Osteocyte (in vitro differentiated cells): ENCODE results near the gene SETDB2. TPM values are rescaled to one million over a fixed set of nuclear protein-coding genes. Genes with fewer than 3 reads are reported as not detected.

Experiments
- DNase-seq: peaks from one replicate; pipeline ENCODE4 v3.0.0; 2021; ENCODE audit warnings: mixed read lengths; ENCODE audit not compliant: unreplicated experiment; ENCODE audit errors: extremely low spot score
- H3K27ac Mint-ChIP-seq: one replicate; pipeline ENCODE4 v1.8.0; 2021; ENCODE audit warnings: mild to moderate bottlenecking, mixed read lengths; ENCODE audit not compliant: unreplicated experiment
- H3K27me3 Mint-ChIP-seq: one replicate; pipeline ENCODE4 v1.8.0; 2021; ENCODE audit warnings: mixed read lengths; ENCODE audit not compliant: unreplicated experiment
- H3K36me3 Mint-ChIP-seq: one replicate; pipeline ENCODE4 v1.8.0; 2021; ENCODE audit warnings: mixed read lengths; ENCODE audit not compliant: unreplicated experiment
- H3K4me1 Mint-ChIP-seq: one replicate; pipeline ENCODE4 v1.8.0; 2021; ENCODE audit warnings: mixed read lengths; ENCODE audit not compliant: unreplicated experiment
- H3K4me3 Mint-ChIP-seq: one replicate; pipeline ENCODE4 v1.8.0; 2021; ENCODE audit warnings: mild to moderate bottlenecking, moderate library complexity, mixed read lengths; ENCODE audit not compliant: unreplicated experiment
- H3K9me3 Mint-ChIP-seq: one replicate; pipeline ENCODE4 v1.8.0; 2021; ENCODE audit warnings: mixed read lengths; ENCODE audit not compliant: unreplicated experiment
- total RNA-seq: library from RNA; stranded (reverse); gene quantifications from 2 replicates; pipeline ENCODE4 v1.2.1, GENCODE V29; 2021
- TF ChIP-seq, protein P1 (sequence below): fragments of 200-600 bp; sonication (generic); IDR thresholded peaks from 2 replicates; pipeline ENCODE4 v1.5.0; 2021; ENCODE audit warnings: antibody characterized with exemption, mild to moderate bottlenecking, moderate library complexity

SETDB2 gene
- total RNA-seq, 1 donor from 2014 or later: 9.4 TPM

DNA sequence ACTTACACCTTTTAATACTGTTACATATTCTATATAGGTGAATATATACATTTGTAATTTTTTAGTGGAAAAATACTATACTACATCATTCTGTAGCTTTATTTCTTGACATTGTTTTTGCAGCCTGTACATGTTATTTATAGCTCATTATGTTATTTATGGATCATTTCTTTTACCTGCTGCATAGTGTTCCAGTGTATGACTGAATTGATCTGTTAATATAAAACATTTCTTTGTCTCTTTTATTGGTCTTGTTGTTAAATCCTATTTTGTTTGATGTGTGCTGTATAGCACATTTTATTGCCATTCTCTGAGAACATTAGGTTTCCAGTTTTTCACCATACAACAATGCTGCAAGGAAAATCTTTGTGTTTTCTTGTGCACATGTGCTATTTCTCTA is 2.4 kb downstream of the SETDB2 start:
- peak overlapping the region; percentile 58 for H3K27ac Mint-ChIP-seq
- H3K4me1 Mint-ChIP-seq: peaks cover 37% of the 10 kb centered on the region

DNA sequence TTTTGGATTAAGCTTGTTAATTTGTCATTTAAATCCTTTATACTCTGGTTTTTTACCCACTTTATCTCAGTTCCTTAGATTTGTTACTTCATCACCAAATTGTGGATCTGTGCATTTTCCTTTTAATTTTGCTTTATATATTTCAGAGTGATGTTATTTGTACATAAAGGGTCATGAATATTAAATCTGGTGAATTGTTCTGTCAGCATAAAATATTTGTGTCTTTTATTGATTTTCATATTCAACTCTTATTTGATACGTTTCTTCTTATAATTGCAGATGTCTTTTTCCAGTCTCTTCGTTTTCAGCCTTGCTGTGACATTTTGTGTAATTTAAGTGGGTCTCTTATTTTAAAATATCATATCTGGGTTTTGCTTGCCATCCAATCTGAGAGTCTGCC is 4.7 kb downstream of the SETDB2 start:
- peaks cover 19% of the 10 kb centered on the region for H3K36me3 Mint-ChIP-seq
- no peaks in the 10 kb centered on the region for H3K27me3 Mint-ChIP-seq
- peaks cover 30% of the 10 kb centered on the region for H3K4me1 Mint-ChIP-seq
- TF ChIP-seq, protein P1, sequence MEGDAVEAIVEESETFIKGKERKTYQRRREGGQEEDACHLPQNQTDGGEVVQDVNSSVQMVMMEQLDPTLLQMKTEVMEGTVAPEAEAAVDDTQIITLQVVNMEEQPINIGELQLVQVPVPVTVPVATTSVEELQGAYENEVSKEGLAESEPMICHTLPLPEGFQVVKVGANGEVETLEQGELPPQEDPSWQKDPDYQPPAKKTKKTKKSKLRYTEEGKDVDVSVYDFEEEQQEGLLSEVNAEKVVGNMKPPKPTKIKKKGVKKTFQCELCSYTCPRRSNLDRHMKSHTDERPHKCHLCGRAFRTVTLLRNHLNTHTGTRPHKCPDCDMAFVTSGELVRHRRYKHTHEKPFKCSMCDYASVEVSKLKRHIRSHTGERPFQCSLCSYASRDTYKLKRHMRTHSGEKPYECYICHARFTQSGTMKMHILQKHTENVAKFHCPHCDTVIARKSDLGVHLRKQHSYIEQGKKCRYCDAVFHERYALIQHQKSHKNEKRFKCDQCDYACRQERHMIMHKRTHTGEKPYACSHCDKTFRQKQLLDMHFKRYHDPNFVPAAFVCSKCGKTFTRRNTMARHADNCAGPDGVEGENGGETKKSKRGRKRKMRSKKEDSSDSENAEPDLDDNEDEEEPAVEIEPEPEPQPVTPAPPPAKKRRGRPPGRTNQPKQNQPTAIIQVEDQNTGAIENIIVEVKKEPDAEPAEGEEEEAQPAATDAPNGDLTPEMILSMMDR: no peak
- H3K9me3 Mint-ChIP-seq: no peaks in the 10 kb centered on the region
- no peak overlapping the region for H3K27ac Mint-ChIP-seq
- no peak for DNase-seq
- no peak overlapping the region for H3K4me3 Mint-ChIP-seq

More for the DNA sequence above, 2.4 kb downstream of the SETDB2 start:
- TF ChIP-seq, protein P1: no peak
- no peaks in the 10 kb centered on the region for H3K9me3 Mint-ChIP-seq
- H3K36me3 Mint-ChIP-seq: peaks cover 9% of the 10 kb centered on the region
- H3K4me3 Mint-ChIP-seq: peak overlapping the region; percentile 46
- H3K27me3 Mint-ChIP-seq: no peaks in the 10 kb centered on the region
- no peak for DNase-seq

DNA sequence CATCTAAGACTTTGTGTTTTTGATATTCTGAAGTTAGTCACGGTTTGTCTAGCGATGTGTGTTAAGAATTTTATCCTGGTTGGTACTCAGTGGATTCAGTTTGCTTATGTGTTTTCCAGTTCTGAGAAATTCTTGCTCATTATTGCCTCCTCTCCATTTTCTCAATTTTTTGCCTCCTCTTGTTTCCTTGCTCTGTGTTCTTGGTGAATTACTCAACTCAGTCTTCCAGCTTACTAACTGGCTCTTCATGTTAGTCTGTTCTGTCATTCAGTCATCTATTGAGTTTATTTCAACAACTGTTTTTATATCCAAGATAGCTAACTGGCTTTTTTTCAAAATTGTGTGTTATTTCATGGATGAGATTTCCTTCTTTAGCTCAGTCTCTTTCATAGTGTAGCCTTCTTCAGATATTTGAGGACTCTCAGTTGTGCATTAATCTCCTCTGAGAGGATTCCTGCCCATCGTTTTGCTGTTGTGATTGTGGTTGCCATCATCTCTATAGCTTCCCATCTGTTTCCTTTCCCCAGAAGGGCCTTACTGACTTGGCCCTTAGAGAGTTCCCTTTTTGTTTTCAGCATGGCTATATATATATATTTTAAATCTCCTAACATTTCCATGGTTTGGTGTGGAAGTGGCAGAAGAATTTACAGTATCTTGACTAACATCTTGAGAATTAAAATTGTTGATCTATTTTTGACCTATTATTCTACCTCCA is 6.2 kb downstream of the SETDB2 start:
- Mint-ChIP-seq H3K4me3 (no peak overlapping the region), H3K27ac (no peak overlapping the region), H3K27me3 (no peaks in the 10 kb centered on the region), H3K4me1 (peaks cover 27% of the 10 kb centered on the region), H3K36me3 (peaks cover 19% of the 10 kb centered on the region), H3K9me3 (no peaks in the 10 kb centered on the region)
- TF ChIP-seq, protein P1: no peak
- no peak for DNase-seq

DNA sequence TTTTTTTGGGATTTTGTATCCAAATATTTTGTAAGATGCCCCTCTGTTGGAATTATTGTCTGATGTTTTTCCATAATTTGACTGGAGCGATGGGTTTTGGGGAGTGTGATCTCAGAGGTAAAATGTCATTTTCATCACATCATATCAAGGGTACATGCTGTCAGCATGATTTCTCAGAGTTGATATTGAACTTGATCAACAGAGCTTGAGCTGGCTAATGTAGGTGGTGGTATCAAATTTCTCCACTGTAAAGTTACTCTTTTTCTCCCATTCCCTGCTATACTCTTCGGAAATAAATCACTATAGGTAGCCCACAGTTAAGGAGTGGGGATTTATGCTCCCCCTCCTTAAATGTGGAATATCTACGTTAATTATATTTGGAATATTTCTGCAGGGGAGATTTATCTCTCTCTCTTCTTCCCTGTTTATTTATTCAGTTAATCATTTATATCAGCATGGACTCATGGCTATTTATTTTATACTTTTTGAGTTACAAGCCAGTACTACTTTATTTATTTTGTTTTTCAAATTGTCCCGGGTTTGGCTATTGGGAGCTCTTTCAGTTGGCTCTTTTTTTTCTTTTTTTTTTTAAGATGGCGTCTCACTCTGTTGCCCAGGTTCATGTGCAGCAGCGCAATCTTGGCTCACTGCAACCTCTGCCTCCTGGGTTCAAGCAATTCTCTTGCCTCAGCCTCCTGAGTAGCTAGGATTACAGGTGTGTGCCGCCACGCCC is 8.8 kb downstream of the SETDB2 start:
- Mint-ChIP-seq H3K27ac (no peak overlapping the region), H3K27me3 (no peaks in the 10 kb centered on the region), H3K36me3 (peaks cover 19% of the 10 kb centered on the region), H3K4me3 (no peak overlapping the region), H3K9me3 (no peaks in the 10 kb centered on the region), H3K4me1 (peaks cover 14% of the 10 kb centered on the region)
- DNase-seq: no peak
- TF ChIP-seq, protein P1: no peak

DNA sequence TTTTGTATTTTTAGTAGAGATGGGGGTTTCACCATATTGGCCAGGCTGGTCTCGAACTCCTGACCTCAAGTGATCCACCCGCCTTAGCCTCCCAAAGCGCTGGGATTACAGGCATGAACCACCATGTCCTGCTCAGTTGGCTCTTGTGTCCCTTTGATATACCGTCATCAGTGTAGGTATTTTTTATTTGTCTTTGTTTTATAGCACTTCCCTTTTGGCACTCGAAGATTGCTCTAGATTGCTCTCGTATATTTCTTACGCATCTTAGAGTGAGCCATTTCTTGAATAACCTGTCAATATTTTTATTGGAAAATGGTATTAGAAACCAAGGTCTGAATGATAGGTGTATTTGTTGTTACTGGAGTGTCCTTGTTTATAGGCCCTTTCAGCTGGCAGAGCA is 9.4 kb downstream of the SETDB2 start:
- Mint-ChIP-seq H3K27me3 (no peaks in the 10 kb centered on the region), H3K4me1 (peaks cover 16% of the 10 kb centered on the region), H3K36me3 (peaks cover 19% of the 10 kb centered on the region), H3K9me3 (no peaks in the 10 kb centered on the region), H3K27ac (no peak overlapping the region), H3K4me3 (no peak overlapping the region)
- TF ChIP-seq, protein P1: no peak
- DNase-seq: no peak
